ENCODE measurements around the gene MTMR6.

- peak; percentile 99 for TF ChIP-seq CTCF (IDR thresholded peaks at IDR 0.05; ENCODE audit: poor library complexity, severe bottlenecking)
- TF ChIP-seq TAF1 (IDR thresholded peaks at IDR 0.05; ENCODE audit: low read depth): peak; percentile 87
- no peak for TF ChIP-seq EZH2 (IDR thresholded peaks at IDR 0.05; ENCODE audit: borderline replicate concordance, insufficient read depth, low read length, poor library complexity, severe bottlenecking)
- TF ChIP-seq MXI1 (conservative IDR thresholded peaks at IDR 0.05; ENCODE audit: poor library complexity, severe bottlenecking): peak; percentile 81
- TF ChIP-seq RAD21 (conservative IDR thresholded peaks at IDR 0.05): peak; percentile 76
- TF ChIP-seq POLR2AphosphoS5 (IDR thresholded peaks at IDR 0.05): peak; percentile 88
- TF ChIP-seq EP300 (conservative IDR thresholded peaks at IDR 0.05; ENCODE audit: poor library complexity, severe bottlenecking): peak; percentile 69
- TF ChIP-seq REST (IDR thresholded peaks at IDR 0.05; ENCODE audit: borderline replicate concordance): peak; percentile 87
- peak; percentile 79 for TF ChIP-seq SMC3 (conservative IDR thresholded peaks at IDR 0.05; ENCODE audit: poor library complexity)
Observed at GRCh38 chr13:25286969-25287961, at the start of gene MTMR6.
